ENCODE measurements around the gene SPACA5.

DNA sequence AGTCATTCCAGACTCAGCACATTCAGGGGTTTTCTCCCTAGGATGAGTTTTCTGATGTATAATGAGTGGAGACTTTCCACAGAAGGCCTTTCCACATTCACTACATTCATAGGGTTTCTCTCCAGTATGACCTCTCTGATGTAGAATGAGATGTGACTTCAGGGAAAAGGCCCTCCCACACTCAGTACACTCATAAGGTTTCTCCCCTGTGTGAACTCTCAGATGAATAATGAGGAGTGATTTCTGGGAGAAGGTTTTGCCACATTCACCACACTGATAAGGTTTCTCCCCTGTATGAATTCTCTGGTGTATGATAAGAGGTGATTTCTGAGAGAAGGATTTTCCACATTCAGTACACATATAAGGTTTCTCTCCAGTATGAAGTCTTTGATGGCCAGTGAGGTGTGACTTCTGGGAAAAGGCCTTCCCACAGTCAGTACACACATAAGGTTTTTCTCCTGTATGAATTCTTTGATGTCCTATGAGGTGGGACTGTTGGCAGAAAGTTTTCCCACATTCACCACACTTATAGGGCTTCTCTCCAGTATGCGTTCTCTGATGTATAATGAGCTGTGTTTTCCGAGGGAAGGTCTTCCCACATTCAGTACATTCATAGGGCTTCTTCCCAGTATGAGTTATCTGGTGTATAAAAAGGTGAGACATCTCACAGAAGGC lies 52.0 kb downstream of the SPACA5 start:
- TF ChIP-seq TAF1 (IDR thresholded peaks at IDR 0.05; ENCODE audit: low read depth, low read length): no peak
- no peak for TF ChIP-seq POLR2AphosphoS5 (IDR thresholded peaks at IDR 0.05; ENCODE audit: low read depth, low read length)
- TF ChIP-seq POLR2A (IDR thresholded peaks at IDR 0.05; ENCODE audit: low read depth, low read length): no peak

Data from GM12891 (cell line).